Activated CD8-positive, alpha-beta T cell treated with anti-CD3 and anti-CD28 coated beads for 36 hours (primary cell): ENCODE results near the gene PWP1. TPM values are rescaled to one million over a fixed set of nuclear protein-coding genes. Genes with fewer than 3 reads are reported as not detected.
A peak's percentile ranks its signal among the peaks of the same experiment; 100 is the strongest.

Source experiments
- ATAC-seq: fragments of 200-7000 bp; cut with Tn5 transposase; one replicate; pipeline ENCODE4 v1.10.0; 2021; ENCODE audit warnings: mild to moderate bottlenecking, moderate library complexity
- CTCF ChIA-PET: fragments of 350-600 bp; sonication (Branson Sonifier 250); formaldehyde crosslinking; loops from one replicate; lab custom pipeline; 2021; ENCODE audit warnings: antibody characterized with exemption; lab: Charles Lee
- POLR2A ChIA-PET: fragments of 350-600 bp; sonication (Branson Sonifier 250); formaldehyde crosslinking; loops from one replicate; lab custom pipeline; 2021; ENCODE audit warnings: antibody characterized with exemption; lab: Charles Lee
- DNase-seq: peaks from one replicate; pipeline ENCODE4 v3.0.0-alpha.2; 2020
- H3K27ac Mint-ChIP-seq: one replicate; pipeline ENCODE4 v1.8.0; 2021; ENCODE audit warnings: mild to moderate bottlenecking, mixed read lengths
- H3K27me3 Mint-ChIP-seq: one replicate; pipeline ENCODE4 v1.8.0; 2021; ENCODE audit warnings: mixed read lengths
- H3K36me3 Mint-ChIP-seq: one replicate; pipeline ENCODE4 v1.8.0; 2021; ENCODE audit warnings: low read depth, mixed read lengths
- H3K4me1 Mint-ChIP-seq: one replicate; pipeline ENCODE4 v1.8.0; 2021; ENCODE audit warnings: low read depth, mixed read lengths
- H3K4me3 Mint-ChIP-seq: one replicate; pipeline ENCODE4 v1.8.0; 2021; ENCODE audit warnings: mild to moderate bottlenecking, moderate library complexity, mixed read lengths
- H3K9me3 Mint-ChIP-seq: one replicate; pipeline ENCODE4 v1.8.0; 2021; ENCODE audit warnings: mixed read lengths
- intact Hi-C: fragments of 100-400 bp; cut with micrococcal nuclease; formaldehyde crosslinking; loops from one replicate; pipeline ENCODE4 v1.10.0; 2022
- total RNA-seq, 2 experiments: library from RNA; stranded (reverse); gene quantifications; one replicate each; pipeline ENCODE4 v1.2.3, GENCODE V29; 2021
- TF ChIP-seq, protein P1 (sequence below): fragments of 200-600 bp; IDR thresholded peaks from one replicate; pipeline ENCODE4 v1.8.0; 2022; ENCODE audit warnings: antibody characterized with exemption, mild to moderate bottlenecking

The PWP1 gene
- total RNA-seq, 2 experiments from 2014 or later = 52.4 to 57.5 TPM

DNA sequence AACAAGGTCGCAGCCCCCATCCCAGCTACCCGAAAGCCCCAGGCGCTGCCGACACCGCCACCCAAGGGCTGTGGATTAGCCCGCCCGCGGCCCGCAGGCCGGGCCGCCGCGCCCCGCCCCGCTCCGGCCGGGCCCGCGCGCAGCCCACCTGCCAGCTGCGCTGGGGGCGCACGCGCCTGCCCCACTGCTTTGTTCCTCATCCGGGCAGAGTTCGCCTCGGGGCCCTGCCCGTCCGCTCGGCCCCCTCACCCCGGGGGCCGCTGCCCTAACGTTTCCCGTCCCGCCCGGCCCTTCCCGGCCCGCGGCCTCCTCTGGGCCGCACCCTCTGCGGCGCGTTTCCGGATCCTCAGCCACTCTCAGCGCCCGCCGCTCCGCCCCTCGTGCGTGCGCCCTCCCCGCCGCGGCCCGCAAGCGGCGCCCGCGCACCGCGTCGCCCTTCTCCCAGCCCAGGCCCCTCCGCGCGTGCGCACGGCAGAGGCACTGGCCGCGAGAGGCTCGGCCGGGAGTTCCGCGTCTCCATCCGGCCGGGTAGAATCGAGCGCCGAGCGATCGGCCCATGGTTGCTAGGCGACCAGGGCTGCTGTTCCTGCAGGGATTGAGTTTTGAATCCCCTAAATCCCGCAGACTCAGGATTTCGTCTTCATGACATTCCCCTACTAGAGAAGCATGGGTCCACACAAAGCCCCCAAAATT lies 75.4 kb downstream of the PWP1 start, which contains the start of gene PRDM4:
PRDM4 (minus strand) TSS at position 329 of the 693 bp plus-strand sequence. CDS start 622 bp downstream, outside the sequence.
- ATAC-seq = peak; percentile 95
- POLR2A ChIA-PET = interaction anchor here (0.6 to 3.8 kb wide), 3 partner anchors 12 to 77 kb away, joined by 3 to 13 read pairs (median 3); partner anchors contain the start of gene PWP1
- TF ChIP-seq, protein P1, sequence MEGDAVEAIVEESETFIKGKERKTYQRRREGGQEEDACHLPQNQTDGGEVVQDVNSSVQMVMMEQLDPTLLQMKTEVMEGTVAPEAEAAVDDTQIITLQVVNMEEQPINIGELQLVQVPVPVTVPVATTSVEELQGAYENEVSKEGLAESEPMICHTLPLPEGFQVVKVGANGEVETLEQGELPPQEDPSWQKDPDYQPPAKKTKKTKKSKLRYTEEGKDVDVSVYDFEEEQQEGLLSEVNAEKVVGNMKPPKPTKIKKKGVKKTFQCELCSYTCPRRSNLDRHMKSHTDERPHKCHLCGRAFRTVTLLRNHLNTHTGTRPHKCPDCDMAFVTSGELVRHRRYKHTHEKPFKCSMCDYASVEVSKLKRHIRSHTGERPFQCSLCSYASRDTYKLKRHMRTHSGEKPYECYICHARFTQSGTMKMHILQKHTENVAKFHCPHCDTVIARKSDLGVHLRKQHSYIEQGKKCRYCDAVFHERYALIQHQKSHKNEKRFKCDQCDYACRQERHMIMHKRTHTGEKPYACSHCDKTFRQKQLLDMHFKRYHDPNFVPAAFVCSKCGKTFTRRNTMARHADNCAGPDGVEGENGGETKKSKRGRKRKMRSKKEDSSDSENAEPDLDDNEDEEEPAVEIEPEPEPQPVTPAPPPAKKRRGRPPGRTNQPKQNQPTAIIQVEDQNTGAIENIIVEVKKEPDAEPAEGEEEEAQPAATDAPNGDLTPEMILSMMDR = no peak
- peak within 1 kb of the TSS; percentile 89 for H3K27ac Mint-ChIP-seq
- peak within 1 kb of the TSS; percentile 92 for H3K4me3 Mint-ChIP-seq
- intact Hi-C loops = loop anchor here (5.0 kb wide), 1 partner anchor 126 kb away; no protein-coding TSS in a partner anchor
- CTCF ChIA-PET = interaction anchor here (1.0 kb wide), 1 partner anchor 751 kb away, joined by 3 read pairs; no protein-coding TSS in a partner anchor
- no peaks in the 10 kb centered on the region for H3K27me3 Mint-ChIP-seq
- H3K36me3 Mint-ChIP-seq = peaks cover 17% of the 10 kb centered on the region
- peaks cover 25% of the 10 kb centered on the region for H3K4me1 Mint-ChIP-seq
- no peaks in the 10 kb centered on the region for H3K9me3 Mint-ChIP-seq
- DNase-seq = peak; percentile 89

GRCh38 chr12:107761502-107761904 lies 75.9 kb downstream of the PWP1 start:
- Mint-ChIP-seq H3K4me3 (peak overlapping the region; percentile 92), H3K27ac (peak overlapping the region; percentile 81), H3K27me3 (no peaks in the 10 kb centered on the region), H3K4me1 (peaks cover 25% of the 10 kb centered on the region), H3K9me3 (no peaks in the 10 kb centered on the region), H3K36me3 (peaks cover 14% of the 10 kb centered on the region)
- intact Hi-C loops = loop anchor here (5.0 kb wide), 1 partner anchor 126 kb away; no protein-coding TSS in a partner anchor
- TF ChIP-seq, protein P1 = no peak
- POLR2A ChIA-PET = no interaction called here
- CTCF ChIA-PET = interaction anchor here (1.0 to 1.7 kb wide), 2 partner anchors 123 to 151 kb away, joined by 6 read pairs; no protein-coding TSS in a partner anchor
- no peak for ATAC-seq
- peak; percentile 6 for DNase-seq

Other genes with a start within 250 kb of the PWP1 start
- gene PRDM4, start 75.3 kb downstream of the PWP1 start, total RNA-seq = 10 to 100 TPM; 19.3 to 21.7 TPM
- gene ASCL4, start 88.9 kb downstream of the PWP1 start, total RNA-seq = not detected